ENCODE results near the gene ZC3H10.

The ZC3H10 gene

DNA sequence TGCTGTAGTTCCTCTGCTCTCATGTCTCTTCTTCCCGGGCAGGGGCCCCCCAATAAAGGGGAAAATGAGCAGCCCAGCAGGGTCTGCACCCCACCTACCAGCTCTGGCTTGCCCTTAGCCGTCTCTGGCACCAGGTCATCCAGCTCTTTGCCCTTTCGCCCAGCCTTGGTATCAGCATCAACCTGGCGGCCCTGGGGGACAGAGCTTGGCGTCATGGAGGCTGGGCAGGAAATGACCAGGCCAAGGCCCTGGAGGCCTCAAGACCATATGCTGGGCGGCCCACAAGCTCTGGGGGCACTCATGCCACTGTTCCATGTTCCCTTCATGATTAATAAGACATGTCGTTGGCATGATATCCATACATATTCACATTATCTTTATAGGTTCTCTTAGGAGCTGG lies 54.8 kb downstream of the ZC3H10 start:
- TF ChIP-seq, protein P1, sequence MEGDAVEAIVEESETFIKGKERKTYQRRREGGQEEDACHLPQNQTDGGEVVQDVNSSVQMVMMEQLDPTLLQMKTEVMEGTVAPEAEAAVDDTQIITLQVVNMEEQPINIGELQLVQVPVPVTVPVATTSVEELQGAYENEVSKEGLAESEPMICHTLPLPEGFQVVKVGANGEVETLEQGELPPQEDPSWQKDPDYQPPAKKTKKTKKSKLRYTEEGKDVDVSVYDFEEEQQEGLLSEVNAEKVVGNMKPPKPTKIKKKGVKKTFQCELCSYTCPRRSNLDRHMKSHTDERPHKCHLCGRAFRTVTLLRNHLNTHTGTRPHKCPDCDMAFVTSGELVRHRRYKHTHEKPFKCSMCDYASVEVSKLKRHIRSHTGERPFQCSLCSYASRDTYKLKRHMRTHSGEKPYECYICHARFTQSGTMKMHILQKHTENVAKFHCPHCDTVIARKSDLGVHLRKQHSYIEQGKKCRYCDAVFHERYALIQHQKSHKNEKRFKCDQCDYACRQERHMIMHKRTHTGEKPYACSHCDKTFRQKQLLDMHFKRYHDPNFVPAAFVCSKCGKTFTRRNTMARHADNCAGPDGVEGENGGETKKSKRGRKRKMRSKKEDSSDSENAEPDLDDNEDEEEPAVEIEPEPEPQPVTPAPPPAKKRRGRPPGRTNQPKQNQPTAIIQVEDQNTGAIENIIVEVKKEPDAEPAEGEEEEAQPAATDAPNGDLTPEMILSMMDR (IDR thresholded peaks at IDR 0.05; ENCODE audit: low read depth, low read length): no peak
- DNase-seq (ENCODE audit: low read depth, low spot score): no peak
- in situ Hi-C loops (cut with HindIII; ENCODE audit: low sequenced_read_pairs): no loop called here
- no peak overlapping the region for H3K4me3 ChIP-seq (ENCODE audit: low read depth, low read length)

All from astrocyte of the spinal cord (primary cell).